Esophagus muscularis mucosa (tissue), 3 donors: Measurements from ENCODE around the gene GIPC3.

ENCODE experiments used
- CTCF ChIP-seq, 3 experiments: fragments of 200-600 bp in 2 of 3; fragments of 450-650 bp in 1 of 3; sonication (generic) in 2 of 3; IDR thresholded peaks; one replicate each; pipeline ENCODE4 v1.5.1; 2017 to 2019; ENCODE audit warnings: antibody characterized with exemption in 3 of 3, mild to moderate bottlenecking in 2 of 3, moderate library complexity in 1 of 3
- POLR2A ChIP-seq: fragments of 450-650 bp; IDR thresholded peaks from one replicate; pipeline ENCODE4 v1.6.1; 2017; ENCODE audit warnings: antibody characterized with exemption, moderate library complexity, mild to moderate bottlenecking, low read depth
- POLR2AphosphoS5 ChIP-seq, 2 donors: sonication (generic); formaldehyde crosslinking; IDR thresholded peaks; one replicate each; pipeline ENCODE4 v1.6.1; 2017; ENCODE audit warnings: antibody characterized with exemption in 2 of 2

- no peak for TF ChIP-seq POLR2A
- peak in 1 of 3 experiments; percentile 13 for TF ChIP-seq CTCF (IDR thresholded peaks at IDR 0.05)
- TF ChIP-seq POLR2AphosphoS5 (IDR thresholded peaks at IDR 0.05), result no peak
These were observed 28.3 kb upstream of the GIPC3 start for GRCh38 chr19:3556978-3557460.
